T-helper 9 cell (primary cell): ENCODE measurements around the gene NPLOC4.

Experiments used
- DNase-seq: peaks from one replicate; pipeline ENCODE4 v3.0.0-alpha.2; 2020

The NPLOC4 gene

GRCh38 chr17:81545160-81545949 lies 91.6 kb downstream of the NPLOC4 start:
- no peak for DNase-seq

- no peak for DNase-seq
Measured at GRCh38 chr17:81544281-81544974, 92.5 kb downstream of the NPLOC4 start.

GRCh38 chr17:81543756-81544155 lies 93.2 kb downstream of the NPLOC4 start:
- DNase-seq = no peak

GRCh38 chr17:81543339-81543675 lies 93.6 kb downstream of the NPLOC4 start:
- no peak for DNase-seq

GRCh38 chr17:81542431-81543338 lies 94.2 kb downstream of the NPLOC4 start:
- DNase-seq = no peak

- DNase-seq = no peak
Measured at GRCh38 chr17:81541123-81541522, 95.8 kb downstream of the NPLOC4 start.

GRCh38 chr17:81540676-81541027 lies 96.3 kb downstream of the NPLOC4 start:
- DNase-seq = no peak

- DNase-seq = no peak
Measured at GRCh38 chr17:81539961-81540675, 96.8 kb downstream of the NPLOC4 start.

- no peak for DNase-seq
Measured at GRCh38 chr17:81539571-81539900, 97.4 kb downstream of the NPLOC4 start.

GRCh38 chr17:81538651-81539570 lies 98.0 kb downstream of the NPLOC4 start:
- no peak for DNase-seq

- no peak for DNase-seq
Measured at GRCh38 chr17:81537856-81538555, 98.9 kb downstream of the NPLOC4 start.

GRCh38 chr17:81537343-81537855 lies 99.5 kb downstream of the NPLOC4 start:
- DNase-seq = no peak

GRCh38 chr17:81536299-81537290 lies 100.3 kb downstream of the NPLOC4 start:
- no peak for DNase-seq

- DNase-seq = no peak
Measured at GRCh38 chr17:81535480-81536298, 101.2 kb downstream of the NPLOC4 start.

GRCh38 chr17:81535007-81535328 lies 101.9 kb downstream of the NPLOC4 start:
- DNase-seq = no peak

GRCh38 chr17:81534157-81535006 lies 102.5 kb downstream of the NPLOC4 start:
- DNase-seq = no peak

- DNase-seq = no peak
Measured at GRCh38 chr17:81533339-81534141, 103.4 kb downstream of the NPLOC4 start.
